Upper lobe of left lung (tissue), 4 donors: Measurements from ENCODE around the gene SFMBT2.

ENCODE experiments used
- CTCF ChIP-seq, 6 experiments: fragments of 450-650 bp in 4 of 6; fragments of 200-600 bp in 2 of 6; sonication (generic) in 2 of 6; IDR thresholded peaks; one replicate each; pipeline ENCODE4 v1.5.1; 2016 to 2019; ENCODE audit warnings: antibody characterized with exemption in 6 of 6
- EP300 ChIP-seq, 4 donors: sonication (generic); formaldehyde crosslinking; IDR thresholded peaks; one replicate each; pipeline ENCODE4 v1.5.1; 2017; ENCODE audit warnings: antibody characterized with exemption in 4 of 4, control low read depth in 2 of 4
- POLR2A ChIP-seq, 4 donors: fragments of 450-650 bp; IDR thresholded peaks; one replicate each; pipeline ENCODE4 v1.5.1; 2016 to 2017; ENCODE audit warnings: antibody characterized with exemption in 4 of 4, mild to moderate bottlenecking in 2 of 4
- POLR2AphosphoS5 ChIP-seq, 2 donors: sonication (generic); formaldehyde crosslinking; IDR thresholded peaks; one replicate each; pipeline ENCODE4 v1.5.1; 2017; ENCODE audit warnings: antibody characterized with exemption in 2 of 2

GRCh38 chr10:7136016-7136415 is 274.8 kb downstream of the SFMBT2 start:
- no peak for TF ChIP-seq CTCF (IDR thresholded peaks at IDR 0.05)
- TF ChIP-seq POLR2A (IDR thresholded peaks at IDR 0.05) = no peak
- TF ChIP-seq POLR2AphosphoS5 (IDR thresholded peaks at IDR 0.05) = no peak
- no peak for TF ChIP-seq EP300 (IDR thresholded peaks at IDR 0.05)
